HG02884 (cell line): ENCODE results near the gene SERPINA6.
"Not testable (repeated sequence)": the region's sequence is repeated elsewhere in the genome, so short reads cannot be mapped to it uniquely, and the experiment has no call there.

Source experiments
- ATAC-seq: cut with Tn5 transposase; IDR thresholded peaks from one replicate; pipeline ENCODE4 v1.9.1; 2021; ENCODE audit warnings: mild to moderate bottlenecking, moderate library complexity; ENCODE audit not compliant: unreplicated experiment

The SERPINA6 gene

DNA sequence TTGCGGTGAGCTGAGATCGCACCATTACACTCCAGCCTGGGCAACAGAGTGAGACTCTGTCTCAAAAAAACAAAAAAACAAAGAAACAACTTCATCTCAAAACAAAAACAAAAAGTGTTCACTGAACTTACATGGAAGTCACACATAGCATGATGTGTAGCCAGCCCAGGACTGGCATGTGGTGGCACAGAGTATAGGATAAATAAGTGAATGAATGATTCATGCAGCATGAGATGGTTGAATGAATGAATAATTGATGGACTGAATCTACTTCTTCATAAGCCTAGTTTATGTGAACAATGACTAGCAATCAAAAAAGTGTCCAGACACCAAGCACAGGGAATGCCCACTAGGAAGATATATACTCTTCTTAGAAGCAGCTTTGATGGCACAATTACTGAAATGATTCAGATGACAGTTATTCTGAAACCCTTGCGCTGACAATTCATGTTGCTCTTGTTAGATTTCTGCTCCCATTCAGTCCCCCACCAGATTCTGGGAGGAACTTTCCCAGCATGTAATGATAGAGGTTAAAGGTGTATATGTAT lies 31.6 kb upstream of the SERPINA6 start:
- no peak for ATAC-seq

DNA sequence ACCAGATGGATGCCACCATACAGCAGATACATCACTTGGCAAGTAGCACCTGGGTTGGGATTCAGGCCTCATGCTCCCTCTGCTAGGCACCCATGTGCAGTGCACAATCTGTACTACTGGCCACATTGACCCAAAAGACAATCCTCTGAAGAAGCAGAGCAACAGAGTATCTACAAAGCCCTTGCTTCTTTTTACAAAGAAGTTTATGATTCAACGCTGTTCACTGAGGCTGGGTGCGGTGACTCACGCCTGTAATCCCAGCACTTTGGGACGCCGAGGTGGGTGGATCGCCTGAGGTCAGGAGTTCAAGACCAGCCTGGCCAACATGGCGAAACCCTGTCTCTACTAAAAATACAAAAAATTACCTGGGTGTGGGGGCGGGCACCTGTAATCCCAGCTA lies 31.1 kb upstream of the SERPINA6 start:
- ATAC-seq = not testable (repeated sequence)

DNA sequence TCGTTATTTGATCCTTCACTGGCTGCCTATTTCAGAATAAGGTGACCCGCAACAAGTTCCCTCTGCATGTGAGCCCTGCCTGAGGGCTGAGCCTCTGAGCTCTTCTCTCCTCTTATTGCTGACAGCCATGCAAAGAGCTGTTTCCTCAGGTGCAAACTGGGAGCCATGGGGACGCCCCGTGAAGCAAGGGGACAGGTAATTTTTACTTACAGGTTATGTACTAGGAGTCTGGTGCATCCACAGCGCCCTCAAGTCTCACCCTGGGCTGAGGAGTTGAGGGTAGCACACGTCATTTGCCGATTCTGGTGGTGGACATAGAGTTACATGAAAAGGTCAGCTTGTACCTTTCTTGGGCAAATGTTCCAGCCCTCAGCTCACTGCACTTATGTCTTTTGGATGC lies 26.1 kb upstream of the SERPINA6 start:
- no peak for ATAC-seq

- ATAC-seq = no peak
Observed at GRCh38 chr14:94348836-94349235, 25.7 kb upstream of the SERPINA6 start.

DNA sequence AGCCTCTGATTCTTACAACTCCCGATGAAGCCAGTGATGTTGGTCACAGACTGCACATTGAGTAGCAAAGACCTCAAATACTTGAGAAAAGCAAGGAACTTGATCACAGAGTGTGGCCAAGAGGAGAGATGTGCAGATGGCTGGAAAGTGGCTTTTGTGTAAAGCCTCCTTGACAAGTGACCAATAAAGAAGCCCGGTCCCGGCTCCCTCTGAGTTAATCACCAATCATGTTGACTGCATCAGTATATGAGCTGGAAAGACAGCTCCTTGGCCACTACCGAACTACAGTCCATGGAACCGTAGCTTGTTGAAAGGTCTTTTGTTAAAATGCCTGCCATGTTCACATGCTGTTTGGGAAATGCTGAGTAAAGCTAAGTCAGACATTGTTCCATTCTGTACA lies 23.7 kb upstream of the SERPINA6 start:
- ATAC-seq = no peak

DNA sequence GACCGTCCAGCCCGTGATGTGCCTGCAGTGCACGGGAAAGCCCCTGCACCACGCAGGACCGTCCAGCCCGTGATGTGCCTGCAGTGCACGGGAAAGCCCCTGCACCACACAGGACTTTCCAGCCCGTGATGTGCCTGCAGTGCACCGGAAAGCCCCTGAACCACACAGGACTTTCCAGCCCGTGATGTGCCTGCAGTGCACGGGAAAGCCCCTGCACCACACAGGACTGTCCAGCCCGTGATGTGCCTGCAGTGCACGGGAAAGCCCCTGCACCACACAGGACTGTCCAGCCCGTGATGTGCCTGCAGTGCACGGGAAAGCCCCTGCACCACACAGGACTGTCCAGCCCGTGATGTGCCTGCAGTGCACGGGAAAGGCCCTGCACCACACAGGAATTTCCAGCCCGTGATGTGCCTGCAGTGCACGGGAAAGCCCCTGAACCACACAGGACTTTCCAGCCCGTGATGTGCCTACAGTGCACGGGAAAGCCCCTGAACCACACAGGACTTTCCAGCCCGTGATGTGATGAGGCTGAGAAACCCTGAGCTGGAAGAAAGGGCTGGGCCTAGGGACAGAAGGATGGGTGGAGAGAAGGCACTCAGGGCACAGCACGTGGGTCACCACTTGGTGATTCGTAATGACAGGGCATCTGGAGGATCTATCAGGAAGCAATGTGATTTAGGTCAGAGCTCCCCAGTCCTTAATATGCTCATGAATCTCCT lies 23.1 kb upstream of the SERPINA6 start:
- ATAC-seq = not testable (repeated sequence)

DNA sequence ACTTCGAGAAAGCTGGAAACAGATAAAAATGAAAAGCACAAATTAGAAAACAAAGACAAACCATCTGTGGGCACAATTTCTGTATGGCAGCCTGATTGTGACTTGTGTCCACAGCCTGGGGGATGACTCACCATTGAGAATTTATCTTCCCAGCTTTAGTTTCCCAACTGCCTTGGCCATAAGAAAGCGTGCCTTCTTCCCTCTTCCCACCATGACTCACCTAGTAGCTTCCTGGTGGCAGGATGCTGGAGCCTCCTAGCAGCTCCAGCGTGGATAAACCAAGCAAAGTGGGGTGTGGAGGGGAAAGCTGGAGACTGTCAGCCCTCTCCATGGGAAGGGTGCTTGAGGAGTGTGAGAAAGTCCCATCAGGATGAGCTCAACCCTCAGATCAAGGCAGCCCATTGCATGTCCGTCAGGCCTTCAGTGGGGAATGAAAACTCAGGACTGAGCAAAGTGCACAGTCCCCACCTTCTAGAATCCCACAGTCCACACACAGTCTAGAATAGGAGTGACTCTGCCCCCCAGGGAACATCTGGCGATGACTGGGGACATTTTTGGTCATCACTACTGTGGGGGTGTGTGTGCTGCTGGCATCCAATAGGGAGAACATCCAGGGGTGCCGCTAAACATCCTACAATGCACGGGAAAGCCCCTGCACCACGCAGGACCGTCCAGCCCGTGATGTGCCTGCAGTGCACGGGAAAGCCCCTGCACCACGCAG lies 22.4 kb upstream of the SERPINA6 start:
- no peak for ATAC-seq

- no peak for ATAC-seq
Observed at GRCh38 chr14:94344389-94344788, 21.3 kb upstream of the SERPINA6 start.

GRCh38 chr14:94343238-94344005 lies 20.3 kb upstream of the SERPINA6 start:
- ATAC-seq = no peak

GRCh38 chr14:94342334-94342934 lies 19.3 kb upstream of the SERPINA6 start:
- ATAC-seq = no peak

DNA sequence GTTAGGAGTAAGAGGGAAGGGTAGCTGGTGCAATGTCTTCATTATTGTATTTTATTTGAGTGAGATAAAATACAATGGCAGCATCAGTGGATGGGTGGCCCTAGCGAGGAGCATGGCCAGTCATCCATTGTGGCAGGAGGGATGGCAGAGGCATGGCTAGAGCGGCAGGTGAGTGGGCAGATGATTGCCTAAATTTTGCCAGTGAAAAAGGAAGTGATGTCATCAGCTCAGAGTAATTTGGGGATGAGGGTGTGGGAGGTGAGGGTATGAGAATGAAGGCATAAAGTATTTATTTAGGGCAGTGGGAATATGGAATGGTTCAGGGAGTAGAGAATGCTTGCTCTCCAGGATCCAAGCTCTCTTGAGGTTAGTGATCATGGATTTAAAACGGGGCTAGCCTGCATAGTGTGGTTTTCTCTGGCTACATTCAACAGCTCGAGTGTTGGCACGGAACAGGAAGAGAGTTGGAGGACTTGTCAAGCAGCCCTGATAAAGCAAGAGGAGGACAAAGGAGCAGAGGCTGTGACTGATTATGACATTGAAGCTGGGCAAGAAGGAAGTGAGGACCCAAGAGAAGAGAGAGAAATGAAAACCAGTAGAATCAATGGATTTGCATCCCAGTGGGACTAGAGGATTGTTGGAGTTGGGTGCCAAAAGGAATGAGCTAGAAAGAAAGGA lies 18.7 kb upstream of the SERPINA6 start:
- ATAC-seq = no peak

- no peak for ATAC-seq
Observed at GRCh38 chr14:94340533-94340932, 17.4 kb upstream of the SERPINA6 start.

DNA sequence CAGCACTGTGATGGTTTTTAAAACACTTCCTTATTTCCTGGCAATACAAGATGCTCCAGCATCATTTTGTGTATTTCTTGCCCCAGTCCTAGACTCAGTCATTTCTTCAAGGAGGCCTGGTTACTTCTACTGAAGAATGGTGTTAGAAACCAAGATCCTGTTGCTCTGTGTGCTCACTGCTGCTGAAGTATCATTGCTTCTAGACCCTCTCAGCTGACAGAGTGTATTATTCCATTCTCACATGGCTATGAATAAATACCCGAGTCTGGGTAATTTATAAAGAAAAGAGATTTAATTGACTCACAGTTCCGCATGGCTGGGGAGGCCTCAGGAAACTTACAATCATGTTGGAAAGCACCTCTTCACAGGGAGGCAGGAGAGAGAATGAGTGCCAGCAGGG lies 14.9 kb upstream of the SERPINA6 start:
- ATAC-seq = no peak

DNA sequence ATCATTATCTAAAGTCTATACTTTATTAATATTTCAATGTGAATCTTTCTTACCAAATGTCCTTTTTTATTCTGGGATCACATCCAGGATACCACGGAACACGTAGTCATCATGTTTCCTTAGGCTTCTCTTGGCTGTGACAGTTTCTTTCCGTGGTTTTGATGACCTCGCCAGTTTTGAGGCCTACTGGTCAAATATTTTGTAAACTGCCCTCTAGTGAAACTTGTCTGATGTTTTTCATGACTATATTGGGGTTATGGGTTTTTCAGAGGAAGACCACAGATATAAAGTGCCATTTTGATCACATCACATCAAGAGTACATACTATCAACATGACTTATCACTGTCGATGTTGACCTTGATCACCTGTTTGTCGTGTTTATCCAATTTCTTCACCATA lies 14.1 kb upstream of the SERPINA6 start:
- no peak for ATAC-seq

DNA sequence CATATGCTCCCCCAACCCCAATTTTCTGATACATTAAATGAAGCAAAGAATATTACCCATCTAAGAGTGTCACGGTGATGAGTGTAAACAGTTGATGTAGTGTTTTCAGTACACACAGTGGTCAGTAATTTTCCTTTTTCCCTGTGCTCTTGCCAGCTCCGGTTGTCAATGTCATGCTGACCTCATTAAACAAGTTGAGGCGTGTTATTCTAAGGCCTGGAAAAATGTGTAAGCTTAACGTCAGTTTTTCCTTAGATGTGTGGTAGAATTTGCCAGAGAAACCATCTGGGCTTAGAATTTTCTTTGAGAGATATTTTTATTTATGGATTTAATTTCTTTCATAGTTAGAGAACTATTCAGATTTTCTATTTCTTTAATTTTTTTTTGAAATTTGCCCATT lies 11.7 kb upstream of the SERPINA6 start:
- ATAC-seq = no peak

DNA sequence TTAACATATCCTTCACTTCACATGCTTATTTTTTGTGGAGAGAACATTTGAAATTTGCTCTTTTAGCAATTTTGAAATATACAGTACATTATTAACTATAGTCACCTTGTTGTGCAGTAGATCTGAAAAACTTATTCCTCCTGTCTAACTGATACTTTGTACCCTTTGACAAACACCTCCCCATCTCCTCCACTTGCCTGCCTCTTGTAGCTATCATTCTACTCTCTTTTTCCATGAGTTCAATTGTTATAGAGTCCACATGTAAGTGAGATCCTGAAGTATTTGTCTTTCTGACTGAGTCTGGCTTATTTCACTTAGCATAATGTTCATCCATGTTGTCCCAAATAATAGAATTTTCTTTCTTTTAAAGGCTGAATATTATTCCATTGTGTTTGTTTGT lies 9.5 kb upstream of the SERPINA6 start:
- no peak for ATAC-seq

DNA sequence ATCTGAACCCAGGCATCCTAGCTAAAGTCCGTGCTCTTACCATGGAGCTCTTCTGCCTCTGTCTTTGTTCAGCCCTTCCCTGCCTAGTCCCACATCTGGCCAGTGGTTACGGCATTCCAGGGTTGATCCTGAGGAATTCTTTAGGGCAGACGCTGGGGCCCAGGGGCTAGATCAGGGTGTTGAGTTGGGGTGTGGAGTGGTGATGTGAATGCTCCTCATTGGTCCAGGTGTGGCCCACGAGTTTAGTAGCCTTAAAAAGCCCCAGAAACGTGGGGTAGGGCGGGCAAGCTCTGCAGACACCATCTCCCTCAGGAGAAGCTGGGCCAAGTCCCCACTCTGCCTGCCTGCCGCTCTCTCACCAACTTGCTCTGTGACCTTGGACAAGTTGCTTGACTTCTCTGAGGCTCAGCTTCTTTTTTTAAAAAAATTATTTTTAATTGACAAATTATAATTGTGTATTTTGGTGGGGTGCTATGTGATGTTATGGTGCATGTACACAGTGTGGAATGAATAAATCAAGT lies 9.0 kb upstream of the SERPINA6 start:
- no peak for ATAC-seq

DNA sequence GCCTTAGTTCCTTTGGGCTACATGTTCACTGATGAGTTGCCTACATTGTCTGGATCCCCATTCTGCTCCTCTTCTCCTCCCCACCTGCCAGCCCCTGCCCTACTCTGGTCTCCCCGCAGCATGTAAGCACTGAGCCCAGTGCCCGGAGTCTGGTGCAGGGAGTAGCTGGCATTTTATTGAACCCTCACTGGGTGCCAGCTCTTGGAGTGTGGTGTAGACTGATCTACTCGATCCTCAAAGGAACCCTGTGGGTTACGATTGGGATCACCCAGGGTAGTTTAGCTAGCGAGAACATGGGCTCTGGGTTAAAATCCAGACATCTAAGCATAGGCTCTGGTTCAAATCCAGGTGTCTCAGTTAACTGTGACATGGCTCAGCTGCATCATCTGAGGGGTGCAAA lies 8.3 kb upstream of the SERPINA6 start:
- ATAC-seq = no peak

DNA sequence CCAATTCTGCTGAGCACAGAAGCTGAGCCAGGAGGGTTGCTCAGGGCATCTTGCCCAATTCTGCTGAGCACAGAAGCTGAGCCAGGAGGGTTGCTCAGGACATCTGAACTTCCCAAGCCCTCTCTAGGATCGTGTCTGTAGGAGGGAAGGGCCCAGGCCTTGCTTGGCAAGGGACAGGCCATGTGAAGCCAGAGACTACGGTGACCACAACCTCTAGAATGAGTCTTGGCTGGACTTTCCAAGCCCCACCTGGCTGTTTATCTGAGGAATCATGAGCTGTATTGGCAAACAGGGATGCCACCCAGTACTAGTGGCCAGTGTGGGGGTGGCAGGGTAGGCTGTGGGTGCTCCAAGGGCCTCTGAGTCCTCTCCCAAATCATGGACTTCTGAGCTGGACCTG lies 7.7 kb upstream of the SERPINA6 start:
- ATAC-seq = no peak

- no peak for ATAC-seq
Observed at GRCh38 chr14:94330432-94330831, 7.3 kb upstream of the SERPINA6 start.
